Endothelial cell (in vitro differentiated cells): ENCODE measurements around the gene ARL14EPL. TPM values are rescaled to one million over a fixed set of nuclear protein-coding genes. Genes with fewer than 3 reads are reported as not detected.

Experiments used
- DNase-seq: peaks from one replicate; pipeline ENCODE4 v3.0.0; 2021; ENCODE audit warnings: low spot score
- H3K27ac Mint-ChIP-seq: one replicate; pipeline ENCODE4 v1.8.0; 2021; ENCODE audit warnings: mixed read lengths, inconsistent platforms; ENCODE audit not compliant: unreplicated experiment
- H3K27me3 Mint-ChIP-seq: one replicate; pipeline ENCODE4 v1.8.0; 2021; ENCODE audit warnings: mild to moderate bottlenecking, moderate library complexity, mixed read lengths, inconsistent platforms; ENCODE audit not compliant: unreplicated experiment
- H3K36me3 Mint-ChIP-seq: one replicate; pipeline ENCODE4 v1.8.0; 2021; ENCODE audit warnings: mild to moderate bottlenecking, low read depth, mixed read lengths, inconsistent platforms; ENCODE audit not compliant: unreplicated experiment
- H3K4me1 Mint-ChIP-seq: one replicate; pipeline ENCODE4 v1.8.0; 2021; ENCODE audit warnings: mild to moderate bottlenecking, mixed read lengths, inconsistent platforms; ENCODE audit not compliant: unreplicated experiment
- H3K4me3 Mint-ChIP-seq: one replicate; pipeline ENCODE4 v1.8.0; 2021; ENCODE audit warnings: mild to moderate bottlenecking, mixed read lengths, inconsistent platforms; ENCODE audit not compliant: unreplicated experiment
- H3K9me3 Mint-ChIP-seq: one replicate; pipeline ENCODE4 v1.8.0; 2021; ENCODE audit warnings: mixed read lengths, inconsistent platforms; ENCODE audit not compliant: unreplicated experiment
- total RNA-seq: library from RNA; stranded (reverse); fragmentation: NEBNext Ultra II Directional; extraction: Animal tissue kit (Norgen Biotek cat#: 25700); gene quantifications from one replicate; pipeline ENCODE4 v1.2.1, GENCODE V29; 2021; ENCODE audit not compliant: unreplicated experiment
- TF ChIP-seq, protein P1 (sequence below): fragments of 200-600 bp; sonication (generic); IDR thresholded peaks from one replicate; pipeline ENCODE4 v1.5.0; 2021; ENCODE audit warnings: antibody characterized with exemption; ENCODE audit not compliant: unreplicated experiment

The ARL14EPL gene
- total RNA-seq, 1 donor from 2014 or later = not detected

DNA sequence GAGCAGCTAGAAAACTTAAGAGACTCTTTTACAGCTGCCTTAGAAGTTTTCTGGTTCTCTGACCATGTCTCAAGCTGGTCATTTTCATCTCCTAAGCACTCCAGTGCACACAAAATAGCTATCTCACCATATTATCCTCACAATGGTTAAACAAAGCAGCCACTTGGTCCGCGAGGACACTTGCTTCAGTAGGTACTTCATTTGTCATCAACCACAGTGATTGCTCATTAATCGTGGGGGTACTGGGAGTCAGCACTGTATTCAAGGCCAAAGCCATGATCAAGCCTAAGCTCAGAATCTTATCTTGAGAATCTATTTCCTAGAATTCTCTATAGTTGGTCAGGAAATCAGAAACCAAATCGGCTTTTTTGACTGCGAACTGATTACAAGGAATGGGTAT lies 2.9 kb downstream of the ARL14EPL start:
- no peaks in the 10 kb centered on the region for H3K9me3 Mint-ChIP-seq
- peaks cover 1% of the 10 kb centered on the region for H3K27me3 Mint-ChIP-seq
- no peak overlapping the region for H3K4me3 Mint-ChIP-seq
- H3K36me3 Mint-ChIP-seq = no peaks in the 10 kb centered on the region
- H3K27ac Mint-ChIP-seq = no peak overlapping the region
- no peak for DNase-seq
- TF ChIP-seq, protein P1, sequence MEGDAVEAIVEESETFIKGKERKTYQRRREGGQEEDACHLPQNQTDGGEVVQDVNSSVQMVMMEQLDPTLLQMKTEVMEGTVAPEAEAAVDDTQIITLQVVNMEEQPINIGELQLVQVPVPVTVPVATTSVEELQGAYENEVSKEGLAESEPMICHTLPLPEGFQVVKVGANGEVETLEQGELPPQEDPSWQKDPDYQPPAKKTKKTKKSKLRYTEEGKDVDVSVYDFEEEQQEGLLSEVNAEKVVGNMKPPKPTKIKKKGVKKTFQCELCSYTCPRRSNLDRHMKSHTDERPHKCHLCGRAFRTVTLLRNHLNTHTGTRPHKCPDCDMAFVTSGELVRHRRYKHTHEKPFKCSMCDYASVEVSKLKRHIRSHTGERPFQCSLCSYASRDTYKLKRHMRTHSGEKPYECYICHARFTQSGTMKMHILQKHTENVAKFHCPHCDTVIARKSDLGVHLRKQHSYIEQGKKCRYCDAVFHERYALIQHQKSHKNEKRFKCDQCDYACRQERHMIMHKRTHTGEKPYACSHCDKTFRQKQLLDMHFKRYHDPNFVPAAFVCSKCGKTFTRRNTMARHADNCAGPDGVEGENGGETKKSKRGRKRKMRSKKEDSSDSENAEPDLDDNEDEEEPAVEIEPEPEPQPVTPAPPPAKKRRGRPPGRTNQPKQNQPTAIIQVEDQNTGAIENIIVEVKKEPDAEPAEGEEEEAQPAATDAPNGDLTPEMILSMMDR = no peak
- peaks cover 23% of the 10 kb centered on the region for H3K4me1 Mint-ChIP-seq

DNA sequence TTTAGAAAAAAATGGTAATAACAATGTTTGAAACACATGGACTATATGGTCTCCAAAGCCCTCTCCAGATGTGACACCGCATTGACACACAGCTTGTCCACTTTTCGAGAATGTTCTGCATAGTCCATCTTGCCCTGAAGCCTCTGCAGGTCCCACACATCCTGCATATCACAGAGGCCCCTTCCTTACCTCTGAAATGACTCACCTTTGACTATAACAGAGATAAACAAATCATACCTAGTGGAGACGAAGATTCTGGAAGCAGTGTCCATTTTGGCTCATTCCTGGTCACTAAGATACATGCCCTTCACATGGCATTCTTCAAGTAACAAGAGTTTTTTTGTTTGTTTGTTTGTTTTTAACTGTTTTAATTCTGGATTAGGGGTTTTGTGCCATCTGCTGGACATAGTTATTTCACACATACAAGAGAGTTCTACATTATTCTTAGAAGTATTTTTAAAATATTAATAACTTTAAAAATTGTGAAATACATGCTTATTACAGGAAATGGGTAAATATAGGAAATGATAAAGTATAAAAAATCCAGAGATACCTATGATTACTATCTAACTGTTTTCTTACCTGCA lies 5.1 kb downstream of the ARL14EPL start:
- H3K9me3 Mint-ChIP-seq = no peaks in the 10 kb centered on the region
- H3K4me1 Mint-ChIP-seq = peaks cover 23% of the 10 kb centered on the region
- TF ChIP-seq, protein P1 = no peak
- DNase-seq = no peak
- H3K4me3 Mint-ChIP-seq = no peak overlapping the region
- H3K27me3 Mint-ChIP-seq = peaks cover 1% of the 10 kb centered on the region
- no peak overlapping the region for H3K27ac Mint-ChIP-seq
- H3K36me3 Mint-ChIP-seq = no peaks in the 10 kb centered on the region

DNA sequence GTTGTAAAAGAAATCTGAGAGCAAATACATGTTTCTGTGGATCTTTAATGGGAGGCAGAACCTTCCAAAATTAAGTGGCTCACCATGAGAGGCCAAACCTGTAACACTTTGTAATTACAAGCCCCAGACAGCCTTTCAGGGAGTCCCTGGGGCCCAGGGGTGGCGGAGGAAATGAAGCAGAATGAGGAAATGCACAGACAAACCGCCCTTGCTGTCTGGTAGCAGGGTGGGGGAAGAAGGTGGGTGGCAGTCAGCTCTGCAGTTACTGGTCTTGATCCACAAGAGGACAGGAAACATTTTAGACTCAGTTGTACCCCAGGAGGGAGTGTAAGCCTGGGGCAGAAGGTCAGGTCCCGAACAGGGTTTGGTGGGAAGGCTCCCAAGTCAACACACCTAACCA lies 6.5 kb downstream of the ARL14EPL start:
- TF ChIP-seq, protein P1 = no peak
- no peaks in the 10 kb centered on the region for H3K9me3 Mint-ChIP-seq
- no peak for DNase-seq
- no peak overlapping the region for H3K4me3 Mint-ChIP-seq
- peaks cover 1% of the 10 kb centered on the region for H3K27me3 Mint-ChIP-seq
- no peak overlapping the region for H3K27ac Mint-ChIP-seq
- no peaks in the 10 kb centered on the region for H3K36me3 Mint-ChIP-seq
- H3K4me1 Mint-ChIP-seq = peaks cover 23% of the 10 kb centered on the region

DNA sequence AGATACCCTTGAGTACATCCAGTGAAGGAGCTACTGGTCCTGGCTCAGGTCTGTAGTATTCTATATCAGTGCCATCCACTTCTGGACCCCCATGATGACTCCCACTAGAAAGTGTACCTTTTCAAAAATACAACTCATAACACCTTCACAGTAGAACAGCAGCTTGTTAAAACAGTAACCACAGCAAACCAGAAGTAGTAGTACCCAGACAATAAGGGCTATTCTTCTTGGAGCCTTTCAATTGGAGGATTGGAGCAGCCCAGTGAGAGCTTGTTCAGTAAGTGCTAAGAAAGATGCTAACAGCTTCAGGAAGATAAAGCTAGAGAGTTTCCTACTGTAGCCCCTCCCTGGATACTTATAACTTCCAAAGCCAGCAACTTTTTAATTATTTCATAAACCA lies 10.1 kb downstream of the ARL14EPL start:
- Mint-ChIP-seq H3K36me3 (no peaks in the 10 kb centered on the region), H3K4me1 (peaks cover 14% of the 10 kb centered on the region), H3K4me3 (no peak overlapping the region), H3K27ac (no peak overlapping the region), H3K27me3 (no peaks in the 10 kb centered on the region), H3K9me3 (no peaks in the 10 kb centered on the region)
- TF ChIP-seq, protein P1 = no peak
- DNase-seq = no peak

DNA sequence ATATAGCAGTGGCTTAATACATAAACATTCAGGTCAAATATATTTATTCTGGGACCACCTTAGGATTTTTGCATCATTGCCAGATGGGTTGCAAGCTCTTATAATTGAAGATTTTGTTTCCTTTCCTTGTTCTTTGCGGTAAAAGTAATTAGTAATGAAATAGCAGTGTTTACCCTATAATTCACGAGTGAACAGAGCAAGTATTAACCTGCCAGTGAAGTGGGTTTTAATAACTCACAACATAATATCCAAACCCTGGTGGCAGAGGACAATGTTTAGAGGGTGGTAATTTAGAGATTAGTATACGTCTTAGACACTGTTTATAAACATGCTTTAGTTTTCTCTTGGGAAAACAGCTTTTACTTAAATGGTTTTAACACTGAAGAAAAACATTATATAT lies 11.8 kb downstream of the ARL14EPL start:
- H3K4me3 Mint-ChIP-seq = no peak overlapping the region
- peaks cover 1% of the 10 kb centered on the region for H3K4me1 Mint-ChIP-seq
- no peak for DNase-seq
- no peaks in the 10 kb centered on the region for H3K9me3 Mint-ChIP-seq
- H3K27ac Mint-ChIP-seq = no peak overlapping the region
- no peaks in the 10 kb centered on the region for H3K27me3 Mint-ChIP-seq
- TF ChIP-seq, protein P1 = no peak
- no peaks in the 10 kb centered on the region for H3K36me3 Mint-ChIP-seq
